GM19467 (cell line): ENCODE measurements around the gene ERBIN.
"Not testable (repeated sequence)": the region's sequence is repeated elsewhere in the genome, so short reads cannot be mapped to it uniquely, and the experiment has no call there.

Experiments
- ATAC-seq: cut with Tn5 transposase; IDR thresholded peaks from one replicate; pipeline ENCODE4 v1.9.1; 2021; ENCODE audit warnings: mild to moderate bottlenecking, moderate library complexity; ENCODE audit not compliant: unreplicated experiment

The ERBIN gene

DNA sequence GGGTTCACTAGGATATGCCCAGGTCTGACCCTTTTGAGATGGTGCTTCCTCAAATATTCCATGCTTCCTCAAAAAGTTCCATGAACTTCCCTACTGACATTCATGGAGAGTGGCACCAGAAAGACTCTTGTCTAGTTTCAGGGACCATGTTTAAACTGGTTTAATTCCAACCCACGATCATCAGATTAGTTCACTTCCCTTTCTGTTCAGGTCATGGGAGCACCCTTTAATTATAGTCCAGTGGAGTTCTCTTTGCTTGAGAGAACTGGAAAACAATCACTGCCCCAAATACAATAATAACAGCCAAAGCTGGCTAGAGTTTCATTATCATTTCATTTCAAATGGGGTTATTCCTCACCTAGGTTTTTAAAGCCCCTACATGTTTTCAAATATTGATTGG is 9.7 kb upstream of the ERBIN start:
- ATAC-seq = no peak

DNA sequence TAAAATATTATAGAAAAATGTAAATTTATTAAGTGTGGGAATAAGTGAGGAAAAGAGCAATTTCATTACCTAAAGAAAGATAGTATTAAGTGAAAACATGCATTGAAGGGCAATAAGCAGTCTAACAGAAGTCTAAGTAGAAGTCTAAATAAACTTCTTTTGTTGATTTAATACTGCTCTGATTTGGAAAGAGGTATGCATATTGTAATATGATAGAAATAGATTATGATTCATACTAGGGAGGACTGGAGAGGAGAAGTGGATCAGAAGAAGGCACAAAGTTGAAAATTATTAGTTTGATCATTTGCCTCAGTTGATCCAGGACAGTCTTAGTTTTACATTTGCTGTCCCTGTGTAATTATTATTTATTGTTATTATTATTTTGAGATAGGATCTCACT is 6.6 kb upstream of the ERBIN start:
- ATAC-seq = no peak

DNA sequence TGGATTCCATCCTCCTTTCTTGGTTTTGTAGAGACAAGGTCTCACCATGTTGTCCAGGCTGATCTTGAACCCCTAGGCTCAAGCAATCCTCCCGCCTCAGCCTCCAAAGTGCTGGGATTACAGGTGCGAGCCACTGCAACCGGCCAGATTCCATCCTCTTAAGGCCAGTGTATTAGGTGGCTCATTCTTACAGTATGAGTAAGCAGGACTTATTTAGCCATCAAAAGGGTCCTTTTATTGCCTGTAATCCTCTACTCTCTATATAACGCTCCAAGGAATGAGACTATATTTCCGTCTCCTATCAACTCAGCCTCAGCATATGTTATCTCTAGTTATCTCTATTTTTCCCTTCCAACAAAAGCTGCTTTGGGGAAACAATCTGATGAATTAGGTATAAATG is 3.0 kb upstream of the ERBIN start:
- ATAC-seq = no peak

DNA sequence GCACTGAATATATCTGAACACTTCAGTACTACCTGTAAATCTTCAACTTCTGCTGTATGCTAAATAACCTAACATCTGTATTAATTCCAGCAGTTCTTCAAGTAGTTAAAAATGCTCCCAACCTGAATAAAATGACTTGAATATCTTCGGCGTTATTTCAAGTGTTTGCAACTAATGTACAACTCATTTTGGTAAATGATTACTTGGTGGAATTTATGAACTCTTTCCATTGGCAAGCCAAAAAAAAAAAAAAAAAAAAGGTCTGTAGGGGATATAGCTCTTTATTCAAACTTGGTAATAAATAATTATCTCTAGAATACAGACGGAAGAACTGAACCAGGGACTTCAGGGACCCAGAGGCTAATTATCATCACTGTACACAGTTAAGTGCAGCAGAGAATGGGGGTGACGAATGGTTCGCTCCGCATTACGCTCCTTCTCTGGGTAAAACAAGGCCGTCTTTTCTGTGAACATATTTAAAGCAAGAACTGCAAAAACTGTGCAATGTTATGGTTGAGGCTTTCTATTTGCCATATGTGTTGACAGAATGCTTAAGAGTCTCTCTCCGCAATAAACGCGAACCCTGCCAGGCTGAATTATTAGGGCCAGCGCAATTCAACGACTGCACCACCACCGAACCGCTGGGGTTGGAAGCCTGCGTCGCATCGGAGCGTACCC is 1.9 kb upstream of the ERBIN start:
- peak; percentile 7 for ATAC-seq

DNA sequence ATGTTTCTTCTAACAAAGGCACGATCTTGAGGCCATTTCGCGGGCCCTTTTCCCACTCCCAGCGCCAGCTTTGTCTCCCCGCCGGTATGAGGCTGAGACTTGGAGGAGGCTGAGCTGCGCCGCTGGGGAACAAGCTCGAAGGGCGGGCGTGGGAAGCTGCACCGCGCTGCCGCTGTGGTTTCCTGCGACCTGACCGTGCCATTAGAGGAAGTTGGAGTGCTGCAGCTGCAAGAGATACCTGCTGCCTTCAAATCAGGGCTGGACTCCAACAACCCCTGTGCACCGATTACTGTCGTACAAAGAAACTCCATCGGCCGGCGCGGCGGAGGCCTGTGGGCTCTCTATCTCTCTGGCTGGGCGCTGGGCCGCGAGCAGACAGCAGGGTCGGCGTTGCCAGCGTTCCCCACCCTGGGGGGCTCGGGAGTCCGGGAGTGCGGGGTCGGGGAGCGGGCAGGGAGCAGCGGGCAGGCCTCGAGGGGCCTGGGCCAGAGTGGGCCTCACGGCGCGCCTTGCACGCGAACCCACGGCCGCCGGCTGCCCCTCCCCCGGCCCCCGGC is 1.3 kb upstream of the ERBIN start:
- ATAC-seq = peak; percentile 59

DNA sequence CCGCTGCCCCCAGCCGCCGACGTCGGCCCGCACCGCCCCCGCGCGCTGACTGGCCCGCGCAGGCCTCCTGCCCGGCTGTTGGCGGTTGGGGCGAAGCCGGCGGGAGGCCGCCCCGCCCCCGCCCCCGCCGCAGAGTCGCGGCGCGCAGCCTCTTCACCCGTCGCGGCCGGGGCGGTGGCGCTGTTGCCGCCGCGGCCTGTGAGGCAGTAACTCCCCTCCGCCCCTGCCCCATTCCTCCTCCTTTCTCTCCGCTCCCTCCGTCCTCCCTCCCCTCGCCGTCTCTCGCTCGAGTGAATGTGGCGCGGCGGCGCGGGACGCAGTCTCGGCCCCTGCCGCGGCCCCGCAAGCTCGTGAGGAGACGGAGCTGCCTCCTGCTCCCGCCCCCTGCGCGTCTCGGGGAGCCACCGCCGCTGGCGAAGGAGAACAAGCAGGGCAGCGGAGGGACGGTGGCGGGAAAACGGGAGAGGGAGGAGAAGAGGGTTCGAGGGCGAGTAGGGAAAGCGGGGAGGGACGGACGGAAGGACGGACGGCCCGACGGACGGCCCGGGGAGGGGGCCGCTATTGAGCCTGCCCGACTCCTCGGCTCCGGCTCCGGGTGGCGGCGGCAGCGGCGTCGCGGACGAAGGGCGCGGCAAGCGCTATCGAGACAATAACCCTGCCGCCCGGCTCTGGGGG is 637 bp upstream of the ERBIN start:
- ATAC-seq = peak; percentile 52

DNA sequence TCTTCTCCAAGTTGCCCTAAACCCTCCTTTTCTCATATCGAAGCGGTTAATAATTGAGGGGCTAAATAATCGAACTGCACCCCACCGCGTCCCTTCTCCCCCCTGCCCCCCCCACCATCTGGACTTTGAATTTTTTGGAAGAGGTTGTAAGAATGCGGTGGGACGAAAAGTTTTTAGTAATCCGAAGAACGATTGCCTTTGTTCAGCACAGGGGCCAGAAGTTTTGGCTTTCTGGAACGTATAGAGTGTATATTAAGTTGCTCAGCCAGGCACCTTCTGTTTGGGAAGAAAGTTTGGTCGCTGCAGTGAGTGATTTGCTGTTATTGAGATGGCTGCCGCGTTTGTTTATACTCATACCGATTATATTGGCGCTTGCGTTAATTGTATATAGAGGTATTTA is 518 bp downstream of the ERBIN start:
- no peak for ATAC-seq

DNA sequence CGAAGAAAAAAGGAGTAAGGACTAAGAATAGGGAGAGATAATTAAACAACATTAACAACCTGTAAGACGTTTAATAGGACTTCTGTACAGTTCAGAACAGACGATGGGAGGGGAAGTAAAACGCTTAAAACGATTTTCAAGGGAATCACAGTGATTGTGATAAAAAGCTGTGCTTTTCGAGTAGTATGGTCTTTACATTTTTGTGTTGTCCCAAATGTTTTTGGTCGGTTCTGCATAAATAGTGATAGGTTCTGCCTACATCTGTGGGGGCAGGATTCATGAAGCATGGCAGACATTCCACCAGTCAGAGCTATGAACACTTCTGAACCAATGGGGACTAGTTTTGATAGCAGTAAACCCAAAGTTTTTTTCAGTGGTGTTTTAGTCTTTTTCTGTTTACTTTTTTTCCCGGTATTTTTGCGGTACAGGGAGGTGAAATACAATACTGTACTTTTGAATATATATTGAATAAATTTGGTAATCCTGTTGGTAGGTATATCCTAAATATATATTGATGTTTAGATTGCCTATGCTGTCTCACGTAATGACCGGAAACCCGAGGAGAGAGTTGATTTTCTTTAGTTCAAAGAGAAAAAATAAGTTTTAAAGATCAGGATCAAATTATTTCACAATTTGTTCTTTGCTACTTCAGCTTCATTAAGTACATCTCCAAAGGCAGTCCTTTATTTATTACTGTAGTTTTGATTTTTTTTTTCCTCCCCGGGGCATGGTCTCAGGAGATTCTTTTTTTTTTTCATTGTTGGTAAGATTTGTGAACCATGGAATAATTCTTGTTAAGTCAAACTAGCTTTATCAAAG is 1.3 kb downstream of the ERBIN start:
- ATAC-seq = no peak

DNA sequence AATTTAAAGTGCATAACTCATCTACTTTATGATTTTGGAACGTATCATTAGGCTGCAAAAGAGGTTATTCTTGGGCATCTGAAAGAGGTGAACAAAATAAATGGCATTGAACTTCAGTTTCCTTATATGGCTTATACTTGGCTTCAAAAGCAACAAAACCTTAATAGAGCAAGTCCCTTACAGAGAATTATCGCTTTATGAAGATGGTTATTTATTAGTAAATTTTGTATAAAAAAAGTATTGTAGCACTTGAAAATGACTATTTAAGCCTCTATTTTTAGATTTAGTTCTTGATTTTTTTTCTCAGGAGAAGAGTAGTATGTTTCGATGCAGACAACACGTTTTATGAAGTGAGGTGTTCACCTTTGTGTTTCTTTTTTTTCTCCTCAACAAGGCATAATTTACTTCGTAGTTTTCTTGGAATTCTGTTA is 2.0 kb downstream of the ERBIN start:
- ATAC-seq = no peak

DNA sequence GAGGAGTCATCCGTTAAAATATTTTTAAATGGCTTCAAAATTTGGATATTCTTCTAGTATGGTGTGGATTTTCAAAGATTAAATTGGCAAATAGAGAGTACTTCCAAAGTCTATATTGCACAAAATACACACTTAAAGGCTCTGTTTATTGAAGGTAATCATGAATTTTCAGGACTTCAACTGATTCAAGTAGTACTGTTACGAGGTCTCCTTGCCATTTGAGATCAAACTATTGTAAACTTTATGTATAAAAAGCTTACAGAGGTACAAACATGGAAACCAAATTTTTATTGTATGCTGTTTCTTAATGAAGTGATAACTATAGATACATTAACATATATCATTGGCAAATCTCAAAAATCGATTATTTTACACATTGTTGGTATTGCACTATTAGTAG is 2.5 kb downstream of the ERBIN start:
- no peak for ATAC-seq

DNA sequence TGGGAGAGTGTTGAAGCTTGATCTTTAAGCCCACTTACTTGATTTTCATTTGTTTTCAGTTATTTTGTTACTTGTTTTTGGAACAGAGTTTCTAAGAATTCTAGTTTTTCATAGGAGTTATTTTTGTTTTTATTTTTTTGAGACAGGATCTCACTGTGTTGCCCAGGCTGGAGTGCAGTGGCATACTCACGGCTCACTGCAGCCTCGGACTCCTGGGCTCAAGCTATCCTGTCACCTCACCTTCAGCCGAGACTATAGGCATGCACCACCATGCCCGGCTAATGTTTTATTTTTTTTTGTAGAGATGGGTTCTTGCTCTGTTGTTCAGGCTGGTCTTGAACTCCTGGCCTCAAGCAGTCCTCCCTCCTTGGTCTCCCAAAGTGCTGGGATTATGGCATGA is 6.3 kb downstream of the ERBIN start:
- no peak for ATAC-seq

DNA sequence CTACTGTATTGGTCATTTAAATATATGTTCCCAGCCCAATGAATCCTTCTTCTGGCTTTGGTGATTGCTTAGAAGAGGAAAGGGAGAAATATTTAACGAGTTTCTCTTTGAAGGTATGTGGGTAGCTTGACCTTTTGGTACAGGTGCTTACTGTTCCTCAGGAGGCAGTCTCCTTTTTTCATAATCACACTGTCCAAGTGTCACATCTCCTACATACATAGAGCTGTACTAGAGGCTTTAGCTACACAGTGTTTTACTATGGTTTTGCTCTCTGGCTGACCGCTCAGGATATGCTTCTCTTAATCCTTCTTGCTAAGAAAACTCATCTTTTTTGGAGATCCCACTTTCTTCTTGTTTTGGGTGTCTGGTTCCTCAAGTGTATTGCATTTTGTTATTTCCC is 6.9 kb downstream of the ERBIN start:
- no peak for ATAC-seq

DNA sequence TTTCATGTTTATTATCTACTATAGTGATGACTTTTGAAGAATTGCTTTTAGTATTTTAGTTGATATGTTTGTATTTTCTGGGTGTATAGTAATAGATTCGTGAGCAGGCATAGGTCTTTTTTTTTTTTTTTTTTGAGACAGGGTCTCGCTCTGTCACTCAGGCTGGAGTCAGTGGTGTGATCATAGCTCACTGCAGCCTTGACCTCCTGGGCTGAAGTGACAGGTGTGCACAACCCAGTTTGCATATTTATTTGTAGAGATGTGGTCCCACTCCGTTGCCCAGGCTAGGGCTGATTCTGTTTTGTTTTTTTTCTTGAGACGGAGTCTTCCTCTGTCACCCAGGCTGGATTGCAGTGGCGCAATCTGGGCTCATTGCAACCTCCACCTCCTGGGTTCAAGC is 11.9 kb downstream of the ERBIN start:
- peak; percentile 82 for ATAC-seq

DNA sequence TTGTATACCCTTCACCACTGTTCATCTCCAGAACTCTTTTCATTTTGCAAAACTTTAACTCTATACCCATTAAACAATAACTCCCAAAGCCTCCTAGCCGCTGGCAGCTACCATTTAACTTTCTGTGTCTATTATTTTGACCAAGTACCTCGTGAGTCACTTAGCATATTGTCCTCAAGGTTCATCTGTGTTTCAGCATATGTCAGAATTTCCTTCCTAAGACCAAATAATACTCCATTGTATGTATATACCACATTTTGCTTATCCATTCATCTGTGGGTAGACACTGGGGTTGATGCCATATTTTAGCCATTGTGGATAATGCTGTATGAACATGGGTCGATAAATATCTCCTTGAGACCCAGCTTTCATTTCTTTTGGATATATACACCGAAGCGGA is 17.4 kb downstream of the ERBIN start:
- ATAC-seq = no peak

DNA sequence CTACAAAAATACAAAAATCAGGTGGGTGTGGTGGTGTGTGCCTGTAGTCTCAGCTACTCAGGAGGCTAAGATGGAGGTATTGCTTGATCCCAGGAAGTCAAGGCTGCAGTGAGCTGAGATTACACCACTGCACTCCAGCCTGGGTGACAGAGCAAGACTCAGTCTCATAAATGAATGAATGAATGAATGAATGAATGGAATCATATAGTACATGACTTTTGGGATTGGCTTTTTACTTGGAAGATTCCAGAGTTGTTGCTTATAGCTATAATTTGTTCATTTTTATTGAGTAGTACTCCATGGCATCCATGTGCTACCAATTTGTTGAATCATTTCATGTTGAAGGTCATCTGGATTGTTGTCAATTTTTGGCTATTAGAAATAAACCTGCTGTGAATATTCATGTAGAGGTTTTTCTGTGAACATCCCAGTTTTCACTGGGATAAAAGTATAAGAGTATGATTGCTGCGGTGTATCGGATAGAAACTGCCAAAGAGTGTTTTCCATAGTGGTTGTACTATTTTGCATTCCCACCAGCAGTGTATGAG is 19.9 kb downstream of the ERBIN start:
- no peak for ATAC-seq

DNA sequence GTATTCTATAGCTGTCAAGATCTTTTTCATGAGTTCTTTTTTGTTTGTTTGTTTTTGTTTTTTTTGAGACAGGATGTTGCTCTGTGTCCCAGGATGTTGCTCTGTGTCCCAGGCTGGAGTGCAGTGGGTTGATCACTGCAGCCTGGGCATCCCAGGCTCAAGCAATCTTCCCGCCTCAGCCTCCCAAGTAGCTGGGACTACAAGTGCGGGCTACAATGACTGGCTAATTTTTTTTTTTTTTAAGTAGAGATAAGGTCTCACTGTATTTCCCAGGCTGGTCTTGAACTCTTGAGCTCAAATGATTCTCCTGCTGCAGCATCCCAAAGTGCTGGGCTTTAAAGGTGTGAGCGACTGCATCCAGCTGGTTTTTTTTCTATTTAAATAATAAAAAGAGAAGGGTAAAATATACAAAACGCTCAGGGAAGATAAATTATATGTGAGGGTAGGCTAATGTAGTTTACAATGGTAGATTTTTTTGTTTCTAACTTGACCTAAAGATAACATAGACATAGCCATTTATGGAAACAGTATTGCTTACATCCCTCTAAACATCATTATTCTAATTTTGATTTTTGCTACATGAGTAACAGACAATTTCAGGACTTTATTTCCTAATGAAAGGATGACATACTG is 21.9 kb downstream of the ERBIN start:
- ATAC-seq = no peak

DNA sequence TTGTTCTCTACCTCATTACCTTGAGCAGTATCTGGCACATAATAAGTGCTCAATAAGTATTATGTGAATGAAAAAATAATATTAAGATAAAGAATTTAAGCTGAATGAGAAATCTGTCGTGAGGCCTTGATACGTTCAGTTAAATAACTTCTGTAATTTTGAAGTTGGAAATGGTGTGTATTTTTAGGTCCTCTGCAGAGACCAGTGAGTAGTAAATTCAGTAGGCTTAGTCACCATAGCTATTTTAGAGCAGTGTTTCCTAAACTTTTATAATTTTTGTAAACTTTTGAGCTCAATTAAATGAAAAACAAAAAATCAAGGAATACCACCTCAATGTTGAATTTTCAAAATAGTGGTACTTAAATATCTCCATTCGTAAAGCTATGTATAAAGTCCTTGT is 25.0 kb downstream of the ERBIN start:
- ATAC-seq = no peak

DNA sequence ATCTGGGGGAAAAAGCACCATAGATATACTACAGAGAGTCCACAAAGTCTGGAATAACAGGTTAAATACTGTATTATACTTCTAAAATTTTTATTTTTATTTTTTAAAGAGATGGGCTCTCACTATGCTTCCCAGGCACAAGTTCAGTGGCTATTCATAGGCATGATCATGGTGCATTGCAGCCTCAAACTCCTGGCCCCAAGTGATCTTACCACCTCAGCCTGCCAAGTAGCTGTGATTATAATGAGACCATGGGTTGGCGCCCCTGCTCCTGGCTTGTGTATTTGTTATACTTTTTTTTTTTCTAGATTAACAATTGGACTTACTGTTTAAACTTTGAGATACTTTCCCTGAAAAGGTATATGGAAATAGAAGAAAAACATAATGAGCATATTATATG is 25.9 kb downstream of the ERBIN start:
- no peak for ATAC-seq

DNA sequence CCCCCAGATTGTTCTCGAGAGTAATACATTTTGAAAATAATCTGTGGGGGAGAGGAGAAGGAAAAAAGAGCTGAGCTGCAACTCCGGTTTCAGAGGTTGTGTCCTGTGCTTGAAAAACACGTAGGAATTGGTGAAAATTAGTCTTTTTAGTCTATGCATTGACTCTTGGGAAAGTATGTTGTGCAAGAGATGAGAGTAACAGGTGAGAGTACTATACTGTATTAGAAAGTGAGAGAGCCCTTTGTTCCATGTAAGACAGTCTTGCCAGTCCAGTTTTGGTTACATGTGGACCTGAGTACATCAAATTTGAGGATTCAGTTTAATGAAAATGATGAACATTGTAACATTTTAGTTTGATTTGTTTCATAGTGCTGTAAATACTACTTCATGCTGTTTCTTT is 27.8 kb downstream of the ERBIN start:
- ATAC-seq = no peak

DNA sequence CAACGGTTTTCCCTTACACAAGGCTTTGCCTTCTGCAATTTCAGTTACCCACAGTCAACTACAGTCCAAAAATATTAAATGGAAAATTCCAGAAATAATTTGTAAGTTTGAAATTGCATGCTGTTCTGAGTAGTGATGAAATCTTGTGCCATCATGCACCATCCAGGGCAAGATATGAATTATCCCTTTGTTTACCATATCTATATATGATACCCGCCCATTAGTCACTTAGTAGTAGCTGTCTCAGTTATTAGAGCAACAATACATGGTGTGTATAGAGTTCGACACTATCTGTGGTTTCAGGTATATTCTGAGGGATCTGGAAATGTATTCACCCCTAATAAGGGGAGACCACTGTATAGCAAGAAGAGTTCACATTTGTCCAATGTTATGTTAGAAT is 29.4 kb downstream of the ERBIN start:
- no peak for ATAC-seq

DNA sequence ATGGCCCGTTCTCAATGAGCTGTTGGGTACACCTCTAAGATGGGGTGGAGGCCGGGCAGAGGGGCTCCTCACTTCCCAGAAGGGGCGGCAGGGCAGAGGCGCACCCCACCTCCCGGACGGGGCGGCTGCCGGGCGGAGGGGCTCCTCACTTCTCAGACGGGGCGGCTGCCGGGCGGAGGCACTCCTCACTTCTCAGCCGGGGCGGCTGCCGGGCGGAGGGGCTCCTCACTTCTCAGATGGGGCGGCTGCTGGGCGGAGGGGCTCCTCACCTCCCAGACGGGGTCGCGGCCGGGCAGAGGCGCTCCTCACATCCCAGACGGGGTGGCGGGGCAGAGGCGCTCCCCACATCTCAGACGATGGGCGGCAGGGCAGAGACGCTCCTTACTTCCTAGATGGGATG is 31.3 kb downstream of the ERBIN start:
- ATAC-seq = not testable (repeated sequence)
